HEK293 (cell line): ENCODE results near the gene IGFALS.

Source experiments
- HOXD13 ChIP-seq: sonication (generic); formaldehyde crosslinking; IDR thresholded peaks from 2 replicates; pipeline ENCODE4 v1.8.0; 2022; ENCODE audit warnings: missing genetic modification reagents, borderline replicate concordance
- KLF7 ChIP-seq: fragments of 450-650 bp; formaldehyde crosslinking; IDR thresholded peaks from 2 replicates; pipeline ENCODE4 v1.5.1; 2016; ENCODE audit warnings: missing biosample characterization, missing genetic modification characterization, borderline replicate concordance
- KLF9 ChIP-seq: fragments of 450-650 bp; formaldehyde crosslinking; IDR thresholded peaks from 2 replicates; pipeline ENCODE4 v1.5.1; 2016; ENCODE audit warnings: missing biosample characterization, missing genetic modification characterization, low read depth
- MZF1 ChIP-seq: fragments of 450-650 bp; formaldehyde crosslinking; IDR thresholded peaks from 2 replicates; pipeline ENCODE4 v1.5.1; 2017; ENCODE audit warnings: missing biosample characterization, missing genetic modification characterization, borderline replicate concordance
- OSR2 ChIP-seq: fragments of 450-650 bp; formaldehyde crosslinking; IDR thresholded peaks from 2 replicates; pipeline ENCODE4 v1.5.1; 2016; ENCODE audit warnings: missing biosample characterization, missing genetic modification characterization
- SCRT2 ChIP-seq: fragments of 450-650 bp; formaldehyde crosslinking; IDR thresholded peaks from 2 replicates; pipeline ENCODE4 v1.5.1; 2016; ENCODE audit warnings: missing biosample characterization, missing genetic modification characterization
- SP2 ChIP-seq: fragments of 450-650 bp; formaldehyde crosslinking; IDR thresholded peaks from 2 replicates; pipeline ENCODE4 v1.5.1; 2016; ENCODE audit warnings: missing biosample characterization, missing genetic modification characterization
- TRIM28 ChIP-seq: IDR thresholded peaks from 2 replicates; pipeline ENCODE4 v1.6.1; 2011; ENCODE audit warnings: low read length, control low read depth, borderline replicate concordance
- ZBTB20 ChIP-seq: fragments of 450-650 bp; formaldehyde crosslinking; IDR thresholded peaks from 2 replicates; pipeline ENCODE4 v1.5.1; 2016; ENCODE audit warnings: missing biosample characterization, missing genetic modification characterization
- ZBTB8A ChIP-seq: fragments of 450-650 bp; formaldehyde crosslinking; IDR thresholded peaks from 2 replicates; pipeline ENCODE4 v1.5.1; 2016; ENCODE audit warnings: missing biosample characterization, missing genetic modification characterization
- ZIC2 ChIP-seq: fragments of 450-650 bp; formaldehyde crosslinking; IDR thresholded peaks from 2 replicates; pipeline ENCODE4 v1.5.1; 2016; ENCODE audit warnings: missing biosample characterization, missing genetic modification characterization
- ZNF138 ChIP-seq: fragments of 450-650 bp; formaldehyde crosslinking; IDR thresholded peaks from 2 replicates; pipeline ENCODE4 v1.5.1; 2016; ENCODE audit warnings: missing biosample characterization, missing genetic modification characterization, borderline replicate concordance
- ZNF202 ChIP-seq: fragments of 450-650 bp; formaldehyde crosslinking; IDR thresholded peaks from 2 replicates; pipeline ENCODE4 v1.5.1; 2016; ENCODE audit warnings: missing biosample characterization, missing genetic modification characterization, borderline replicate concordance
- ZNF24 ChIP-seq: fragments of 450-650 bp; formaldehyde crosslinking; IDR thresholded peaks from 2 replicates; pipeline ENCODE4 v1.5.1; 2016; ENCODE audit warnings: missing biosample characterization, missing genetic modification characterization
- ZNF335 ChIP-seq: fragments of 450-650 bp; formaldehyde crosslinking; conservative IDR thresholded peaks from 2 replicates; pipeline ENCODE4 v1.5.1; 2016; ENCODE audit warnings: missing biosample characterization, missing genetic modification characterization
- ZNF514 ChIP-seq: fragments of 450-650 bp; formaldehyde crosslinking; IDR thresholded peaks from 2 replicates; pipeline ENCODE4 v1.5.1; 2016; ENCODE audit warnings: missing biosample characterization, missing genetic modification characterization
- ZNF701 ChIP-seq: fragments of 450-650 bp; formaldehyde crosslinking; IDR thresholded peaks from 2 replicates; pipeline ENCODE4 v1.5.1; 2016; ENCODE audit warnings: missing biosample characterization, missing genetic modification characterization
- ZNF792 ChIP-seq: fragments of 450-650 bp; formaldehyde crosslinking; IDR thresholded peaks from 2 replicates; pipeline ENCODE4 v1.5.1; 2016; ENCODE audit warnings: missing biosample characterization, missing genetic modification characterization
- TF ChIP-seq, protein P1 (sequence below): fragments of 450-650 bp; formaldehyde crosslinking; IDR thresholded peaks from 2 replicates; pipeline ENCODE4 v1.5.1; 2016; ENCODE audit warnings: missing biosample characterization, missing genetic modification characterization
- TF ChIP-seq, protein P2 (sequence below): fragments of 450-650 bp; formaldehyde crosslinking; IDR thresholded peaks from 2 replicates; pipeline ENCODE4 v1.5.1; 2016; ENCODE audit warnings: missing biosample characterization, missing genetic modification characterization, borderline replicate concordance
- TF ChIP-seq, protein P3 (sequence below): fragments of 450-650 bp; formaldehyde crosslinking; IDR thresholded peaks from 2 replicates; pipeline ENCODE4 v1.5.1; 2016; ENCODE audit warnings: missing biosample characterization, missing genetic modification characterization
- TF ChIP-seq, protein P4 (sequence below): fragments of 450-650 bp; formaldehyde crosslinking; IDR thresholded peaks from 2 replicates; pipeline ENCODE4 v1.5.1; 2017; ENCODE audit warnings: missing biosample characterization, missing genetic modification characterization
- TF ChIP-seq, protein P5 (sequence below): fragments of 450-650 bp; formaldehyde crosslinking; IDR thresholded peaks from 2 replicates; pipeline ENCODE4 v1.5.1; 2017; ENCODE audit warnings: missing biosample characterization, missing genetic modification characterization
- TF ChIP-seq, protein P6 (sequence below): fragments of 450-650 bp; formaldehyde crosslinking; conservative IDR thresholded peaks from 2 replicates; pipeline ENCODE4 v1.5.1; 2016; ENCODE audit warnings: low read depth, missing biosample characterization, missing genetic modification characterization

The IGFALS gene

DNA sequence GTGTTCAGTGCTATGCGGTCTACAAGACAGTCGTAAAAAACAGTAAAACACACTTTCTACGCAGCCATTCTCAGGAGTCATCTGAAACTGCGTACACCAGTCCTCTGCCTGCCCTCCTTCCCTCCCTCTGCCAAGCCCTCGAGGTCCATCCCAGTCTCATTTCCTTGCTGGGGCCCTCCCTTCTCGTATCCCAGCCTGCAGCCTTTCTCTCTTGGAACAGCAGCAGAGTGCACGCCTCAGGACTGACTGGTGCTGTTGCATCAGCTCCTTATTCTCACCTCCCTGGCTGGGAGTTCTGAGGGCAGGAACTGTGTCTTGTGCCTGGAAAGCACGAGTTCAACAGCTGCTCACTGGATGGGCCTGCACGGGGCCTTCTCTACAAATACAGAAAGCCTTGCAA, 46.0 kb upstream of the IGFALS start (continued):
- TF ChIP-seq, protein P1, sequence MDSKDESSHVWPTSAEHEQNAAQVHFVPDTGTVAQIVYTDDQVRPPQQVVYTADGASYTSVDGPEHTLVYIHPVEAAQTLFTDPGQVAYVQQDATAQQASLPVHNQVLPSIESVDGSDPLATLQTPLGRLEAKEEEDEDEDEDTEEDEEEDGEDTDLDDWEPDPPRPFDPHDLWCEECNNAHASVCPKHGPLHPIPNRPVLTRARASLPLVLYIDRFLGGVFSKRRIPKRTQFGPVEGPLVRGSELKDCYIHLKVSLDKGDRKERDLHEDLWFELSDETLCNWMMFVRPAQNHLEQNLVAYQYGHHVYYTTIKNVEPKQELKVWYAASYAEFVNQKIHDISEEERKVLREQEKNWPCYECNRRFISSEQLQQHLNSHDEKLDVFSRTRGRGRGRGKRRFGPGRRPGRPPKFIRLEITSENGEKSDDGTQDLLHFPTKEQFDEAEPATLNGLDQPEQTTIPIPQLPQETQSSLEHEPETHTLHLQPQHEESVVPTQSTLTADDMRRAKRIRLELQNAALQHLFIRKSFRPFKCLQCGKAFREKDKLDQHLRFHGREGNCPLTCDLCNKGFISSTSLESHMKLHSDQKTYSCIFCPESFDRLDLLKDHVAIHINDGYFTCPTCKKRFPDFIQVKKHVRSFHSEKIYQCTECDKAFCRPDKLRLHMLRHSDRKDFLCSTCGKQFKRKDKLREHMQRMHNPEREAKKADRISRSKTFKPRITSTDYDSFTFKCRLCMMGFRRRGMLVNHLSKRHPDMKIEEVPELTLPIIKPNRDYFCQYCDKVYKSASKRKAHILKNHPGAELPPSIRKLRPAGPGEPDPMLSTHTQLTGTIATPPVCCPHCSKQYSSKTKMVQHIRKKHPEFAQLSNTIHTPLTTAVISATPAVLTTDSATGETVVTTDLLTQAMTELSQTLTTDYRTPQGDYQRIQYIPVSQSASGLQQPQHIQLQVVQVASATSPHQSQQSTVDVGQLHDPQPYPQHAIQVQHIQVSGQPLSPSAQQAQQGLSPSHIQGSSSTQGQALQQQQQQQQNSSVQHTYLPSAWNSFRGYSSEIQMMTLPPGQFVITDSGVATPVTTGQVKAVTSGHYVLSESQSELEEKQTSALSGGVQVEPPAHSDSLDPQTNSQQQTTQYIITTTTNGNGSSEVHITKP (tag by site-specific recombination) = peak; percentile 44; the same call in 1 of the 2 replicates
- TF ChIP-seq ZNF792 (tag by site-specific recombination) = 0 out of 2 replicates have a peak, but pooled peaks have one; percentile 34
- TF ChIP-seq SCRT2 (tag by site-specific recombination) = peak; percentile 89
- peak; percentile 48; the same call in 1 of the 2 replicates for TF ChIP-seq MZF1 (tag by site-specific recombination)
- no peak for TF ChIP-seq ZNF701 (tag by site-specific recombination)
- TF ChIP-seq ZBTB20 (tag by site-specific recombination) = peak; percentile 91
- TF ChIP-seq, protein P2, sequence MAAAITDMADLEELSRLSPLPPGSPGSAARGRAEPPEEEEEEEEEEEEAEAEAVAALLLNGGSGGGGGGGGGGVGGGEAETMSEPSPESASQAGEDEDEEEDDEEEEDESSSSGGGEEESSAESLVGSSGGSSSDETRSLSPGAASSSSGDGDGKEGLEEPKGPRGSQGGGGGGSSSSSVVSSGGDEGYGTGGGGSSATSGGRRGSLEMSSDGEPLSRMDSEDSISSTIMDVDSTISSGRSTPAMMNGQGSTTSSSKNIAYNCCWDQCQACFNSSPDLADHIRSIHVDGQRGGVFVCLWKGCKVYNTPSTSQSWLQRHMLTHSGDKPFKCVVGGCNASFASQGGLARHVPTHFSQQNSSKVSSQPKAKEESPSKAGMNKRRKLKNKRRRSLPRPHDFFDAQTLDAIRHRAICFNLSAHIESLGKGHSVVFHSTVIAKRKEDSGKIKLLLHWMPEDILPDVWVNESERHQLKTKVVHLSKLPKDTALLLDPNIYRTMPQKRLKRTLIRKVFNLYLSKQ (tag by site-specific recombination) = no peak
- TF ChIP-seq OSR2 (tag by site-specific recombination) = peak; percentile 16
- TF ChIP-seq, protein P3, sequence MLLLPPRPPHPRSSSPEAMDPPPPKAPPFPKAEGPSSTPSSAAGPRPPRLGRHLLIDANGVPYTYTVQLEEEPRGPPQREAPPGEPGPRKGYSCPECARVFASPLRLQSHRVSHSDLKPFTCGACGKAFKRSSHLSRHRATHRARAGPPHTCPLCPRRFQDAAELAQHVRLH = peak; percentile 71; the same call in 1 of the 2 replicates
- no peak for TF ChIP-seq ZNF514
- TF ChIP-seq, protein P4, sequence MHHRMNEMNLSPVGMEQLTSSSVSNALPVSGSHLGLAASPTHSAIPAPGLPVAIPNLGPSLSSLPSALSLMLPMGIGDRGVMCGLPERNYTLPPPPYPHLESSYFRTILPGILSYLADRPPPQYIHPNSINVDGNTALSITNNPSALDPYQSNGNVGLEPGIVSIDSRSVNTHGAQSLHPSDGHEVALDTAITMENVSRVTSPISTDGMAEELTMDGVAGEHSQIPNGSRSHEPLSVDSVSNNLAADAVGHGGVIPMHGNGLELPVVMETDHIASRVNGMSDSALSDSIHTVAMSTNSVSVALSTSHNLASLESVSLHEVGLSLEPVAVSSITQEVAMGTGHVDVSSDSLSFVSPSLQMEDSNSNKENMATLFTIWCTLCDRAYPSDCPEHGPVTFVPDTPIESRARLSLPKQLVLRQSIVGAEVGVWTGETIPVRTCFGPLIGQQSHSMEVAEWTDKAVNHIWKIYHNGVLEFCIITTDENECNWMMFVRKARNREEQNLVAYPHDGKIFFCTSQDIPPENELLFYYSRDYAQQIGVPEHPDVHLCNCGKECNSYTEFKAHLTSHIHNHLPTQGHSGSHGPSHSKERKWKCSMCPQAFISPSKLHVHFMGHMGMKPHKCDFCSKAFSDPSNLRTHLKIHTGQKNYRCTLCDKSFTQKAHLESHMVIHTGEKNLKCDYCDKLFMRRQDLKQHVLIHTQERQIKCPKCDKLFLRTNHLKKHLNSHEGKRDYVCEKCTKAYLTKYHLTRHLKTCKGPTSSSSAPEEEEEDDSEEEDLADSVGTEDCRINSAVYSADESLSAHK = 0 out of 2 replicates have a peak, but pooled peaks have one; percentile 3
- peak; percentile 69 for TF ChIP-seq ZBTB8A (tag by site-specific recombination)
- peak; percentile 71; the same call in 1 of the 2 replicates for TF ChIP-seq ZNF24 (tag by site-specific recombination)
- TF ChIP-seq ZIC2 (tag by site-specific recombination) = 0 out of 2 replicates have a peak, but pooled peaks have one; percentile 27
- peak; percentile 52 for TF ChIP-seq SP2 (tag by site-specific recombination)
- TF ChIP-seq ZNF202 (tag by site-specific recombination) = no peak
- TF ChIP-seq KLF7 (tag by site-specific recombination) = no peak
- TF ChIP-seq, protein P5, sequence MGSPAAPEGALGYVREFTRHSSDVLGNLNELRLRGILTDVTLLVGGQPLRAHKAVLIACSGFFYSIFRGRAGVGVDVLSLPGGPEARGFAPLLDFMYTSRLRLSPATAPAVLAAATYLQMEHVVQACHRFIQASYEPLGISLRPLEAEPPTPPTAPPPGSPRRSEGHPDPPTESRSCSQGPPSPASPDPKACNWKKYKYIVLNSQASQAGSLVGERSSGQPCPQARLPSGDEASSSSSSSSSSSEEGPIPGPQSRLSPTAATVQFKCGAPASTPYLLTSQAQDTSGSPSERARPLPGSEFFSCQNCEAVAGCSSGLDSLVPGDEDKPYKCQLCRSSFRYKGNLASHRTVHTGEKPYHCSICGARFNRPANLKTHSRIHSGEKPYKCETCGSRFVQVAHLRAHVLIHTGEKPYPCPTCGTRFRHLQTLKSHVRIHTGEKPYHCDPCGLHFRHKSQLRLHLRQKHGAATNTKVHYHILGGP (tag by site-specific recombination) = peak; percentile 97
- TF ChIP-seq, protein P6, sequence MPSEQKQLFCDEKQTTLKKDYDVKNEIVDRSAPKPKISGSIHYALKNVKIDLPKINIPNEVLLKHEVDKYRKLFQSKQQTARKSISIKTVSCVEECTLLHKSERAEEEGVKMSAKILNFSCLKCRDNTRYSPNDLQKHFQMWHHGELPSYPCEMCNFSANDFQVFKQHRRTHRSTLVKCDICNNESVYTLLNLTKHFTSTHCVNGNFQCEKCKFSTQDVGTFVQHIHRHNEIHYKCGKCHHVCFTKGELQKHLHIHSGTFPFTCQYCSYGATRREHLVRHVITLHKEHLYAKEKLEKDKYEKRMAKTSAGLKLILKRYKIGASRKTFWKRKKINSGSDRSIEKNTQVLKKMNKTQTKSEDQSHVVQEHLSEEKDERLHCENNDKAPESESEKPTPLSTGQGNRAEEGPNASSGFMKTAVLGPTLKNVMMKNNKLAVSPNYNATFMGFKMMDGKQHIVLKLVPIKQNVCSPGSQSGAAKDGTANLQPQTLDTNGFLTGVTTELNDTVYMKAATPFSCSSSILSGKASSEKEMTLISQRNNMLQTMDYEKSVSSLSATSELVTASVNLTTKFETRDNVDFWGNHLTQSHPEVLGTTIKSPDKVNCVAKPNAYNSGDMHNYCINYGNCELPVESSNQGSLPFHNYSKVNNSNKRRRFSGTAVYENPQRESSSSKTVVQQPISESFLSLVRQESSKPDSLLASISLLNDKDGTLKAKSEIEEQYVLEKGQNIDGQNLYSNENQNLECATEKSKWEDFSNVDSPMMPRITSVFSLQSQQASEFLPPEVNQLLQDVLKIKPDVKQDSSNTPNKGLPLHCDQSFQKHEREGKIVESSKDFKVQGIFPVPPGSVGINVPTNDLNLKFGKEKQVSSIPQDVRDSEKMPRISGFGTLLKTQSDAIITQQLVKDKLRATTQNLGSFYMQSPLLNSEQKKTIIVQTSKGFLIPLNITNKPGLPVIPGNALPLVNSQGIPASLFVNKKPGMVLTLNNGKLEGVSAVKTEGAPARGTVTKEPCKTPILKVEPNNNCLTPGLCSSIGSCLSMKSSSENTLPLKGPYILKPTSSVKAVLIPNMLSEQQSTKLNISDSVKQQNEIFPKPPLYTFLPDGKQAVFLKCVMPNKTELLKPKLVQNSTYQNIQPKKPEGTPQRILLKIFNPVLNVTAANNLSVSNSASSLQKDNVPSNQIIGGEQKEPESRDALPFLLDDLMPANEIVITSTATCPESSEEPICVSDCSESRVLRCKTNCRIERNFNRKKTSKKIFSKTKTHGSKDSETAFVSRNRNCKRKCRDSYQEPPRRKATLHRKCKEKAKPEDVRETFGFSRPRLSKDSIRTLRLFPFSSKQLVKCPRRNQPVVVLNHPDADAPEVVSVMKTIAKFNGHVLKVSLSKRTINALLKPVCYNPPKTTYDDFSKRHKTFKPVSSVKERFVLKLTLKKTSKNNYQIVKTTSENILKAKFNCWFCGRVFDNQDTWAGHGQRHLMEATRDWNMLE (tag by site-specific recombination) = peak; percentile 42; the same call in 1 of the 2 replicates
- TF ChIP-seq ZNF138 (tag by site-specific recombination) = no peak
- no peak for TF ChIP-seq HOXD13
- no peak for TF ChIP-seq KLF9 (tag by site-specific recombination)
- TF ChIP-seq TRIM28 = peak; percentile 87
- TF ChIP-seq ZNF335 (tag by site-specific recombination) = peak; percentile 78
